Measurements from ENCODE around the gene CADM4. TPM values are rescaled to one million over a fixed set of nuclear protein-coding genes. Genes with fewer than 3 reads are reported as not detected.
"Not testable (repeated sequence)": the region's sequence is repeated elsewhere in the genome, so short reads cannot be mapped to it uniquely, and the experiment has no call there.

Gene CADM4
- total and polyA plus RNA-seq, 10 of the 15 experiments (the other 5 are each of a cell fraction or from before 2014, with no cell fraction given) = 0.04 to 0.12 (median 0.08) TPM; not detected in 5

DNA sequence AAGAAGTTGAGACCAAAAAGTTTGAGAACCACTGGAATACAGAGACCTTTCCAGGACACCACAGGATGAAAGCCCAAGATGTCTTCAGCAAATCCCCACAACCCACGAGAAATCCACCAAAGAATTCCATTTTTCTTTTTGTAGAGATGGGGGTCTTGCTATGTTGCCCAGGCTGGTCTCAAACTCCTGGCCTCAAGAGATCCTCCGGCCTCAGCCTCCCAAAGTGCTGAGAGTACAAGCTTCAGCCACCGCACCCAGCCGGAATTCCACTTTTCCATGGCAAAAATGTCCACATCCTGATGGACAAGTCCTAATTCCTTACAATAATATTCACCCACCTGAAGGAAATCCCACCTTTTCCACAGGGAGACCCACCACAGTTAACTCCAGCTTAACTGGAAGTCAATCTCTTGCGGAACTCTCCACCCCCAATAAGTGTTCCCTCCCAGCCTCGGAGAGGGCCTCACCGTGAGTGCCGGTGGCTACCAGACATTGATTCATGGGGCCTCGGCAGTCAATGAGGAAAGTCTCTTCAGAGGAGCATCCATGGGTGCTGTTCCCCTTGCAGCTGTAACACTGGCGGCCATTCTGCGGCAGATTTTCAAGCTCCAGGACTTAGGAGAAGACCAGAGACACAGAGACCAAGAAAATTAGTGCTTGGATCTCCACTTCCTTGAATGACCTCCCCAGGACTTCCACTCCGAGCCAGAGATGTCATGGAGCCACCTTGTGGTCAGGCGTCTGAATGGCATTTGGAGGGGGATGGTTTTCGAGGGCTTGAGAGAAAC is 12.3 kb upstream of the CADM4 start (continued):
- peak; percentile 70 to 75 (median 70) for TF ChIP-seq CTCF (IDR thresholded peaks at IDR 0.05 in 2 of 3, conservative IDR thresholded peaks at IDR 0.05 in 1 of 3; ENCODE audit: control insufficient read depth in 2 of 3, extremely low read depth in 1 of 3, insufficient read depth in 1 of 3, low read depth in 3 of 3, low read length in 3 of 3)
- TF ChIP-seq RUNX3 (IDR thresholded peaks at IDR 0.05; ENCODE audit: low read length) = peak; percentile 67; the same call in 1 of the 2 replicates
- no peak for TF ChIP-seq SIX5 (IDR thresholded peaks at IDR 0.05; ENCODE audit: low read depth, low read length, severe bottlenecking)
- TF ChIP-seq STAT1 (conservative IDR thresholded peaks at IDR 0.05) = no peak

DNA sequence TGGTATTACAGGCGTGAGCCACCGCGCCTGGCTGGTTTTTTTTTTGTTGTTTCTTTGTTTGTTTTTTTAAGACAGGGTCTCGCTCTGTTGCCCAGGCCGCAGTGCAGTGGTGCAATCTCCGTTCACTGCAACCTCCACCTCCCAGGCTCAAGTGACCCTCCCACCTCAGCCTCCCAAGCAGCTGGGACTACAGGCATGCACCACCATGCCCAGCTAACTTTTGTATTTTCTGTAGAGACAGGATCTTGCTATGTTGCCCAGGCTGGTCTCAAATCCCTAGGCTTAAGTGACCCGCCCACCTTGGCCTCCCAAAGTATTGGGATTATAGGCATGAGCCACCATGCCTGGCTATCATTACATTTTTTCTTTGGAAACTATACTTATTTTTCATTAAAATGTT is 10.6 kb upstream of the CADM4 start:
- WGBS (ENCODE audit: insufficient coverage, insufficient replicate concordance, low lambda C conversion rate, missing lambda C conversion rate) = 69% methylated on average over 7 of the region's 7 CpGs
- DNase-seq (ENCODE audit: low read depth, low spot score); H3K27me3 ChIP-seq (replicated peaks in 1 of 2; ENCODE audit: control insufficient read depth in 2 of 2, insufficient read depth in 2 of 2, low read length in 1 of 2); BruUV-seq (replicated peaks); H3K79me2 ChIP-seq (ENCODE audit: control insufficient read depth, insufficient read depth, low read length); in situ Hi-C loops (cut with MboI); H3K9me3 ChIP-seq (replicated peaks; ENCODE audit: control insufficient read depth, insufficient read depth, low read length); H4K20me1 ChIP-seq (ENCODE audit: control insufficient read depth, insufficient read depth); FAIRE-seq; H3K4me2 ChIP-seq (ENCODE audit: control insufficient read depth, insufficient read depth); H3K9ac ChIP-seq (ENCODE audit: control insufficient read depth, insufficient read depth, low read length); H2AFZ ChIP-seq (ENCODE audit: control insufficient read depth, low read depth, low read length); CTCF ChIA-PET; POLR2A ChIA-PET; H3K4me3 ChIP-seq; H3K27ac ChIP-seq (ENCODE audit: control insufficient read depth, insufficient read depth); H3K36me3 ChIP-seq (ENCODE audit: control insufficient read depth in 2 of 2, insufficient read depth in 2 of 2, low read length in 1 of 2); ATAC-seq; H3K4me1 ChIP-seq (ENCODE audit: control insufficient read depth, insufficient read depth, low read length): not testable (repeated sequence)
- intact Hi-C loops (cut with micrococcal nuclease; ENCODE audit: unreplicated experiment) = loop anchor here (5.0 kb wide), 1 partner anchor 203 kb away; no protein-coding TSS in a partner anchor
- ChIA-PET SMC1A (ENCODE audit: uncharacterized antibody, unreplicated experiment) (interaction anchor here (1.3 kb wide), 1 partner anchor 9 kb away, joined by 3 read pairs; no protein-coding TSS in a partner anchor), RAD21 (ENCODE audit: unreplicated experiment) (interaction anchor here (0.9 kb wide), 1 partner anchor 18 kb away, joined by 3 read pairs; no protein-coding TSS in a partner anchor)
